ENCODE results near the gene UBE2V1. TPM values are rescaled to one million over a fixed set of nuclear protein-coding genes. Genes with fewer than 3 reads are reported as not detected.
A peak's percentile ranks its signal among the peaks of the same experiment; 100 is the strongest.
"Not testable (repeated sequence)": the region's sequence is repeated elsewhere in the genome, so short reads cannot be mapped to it uniquely, and the experiment has no call there.

Gene UBE2V1
- total RNA-seq, 1 experiment from 2014 or later, result 119 TPM

- Histone ChIP-seq H3K9me3 (ENCODE audit: low read length) (no peaks in the 10 kb centered on the region), H3K4me1 (ENCODE audit: insufficient read depth, low read length) (peaks cover 22% of the 10 kb centered on the region), H3F3A (ENCODE audit: low read length, unreplicated experiment) (no peaks in the 10 kb centered on the region), H3K27ac (ENCODE audit: low read length) (no peak overlapping the region), H3K4me2 (ENCODE audit: low read length) (no peak overlapping the region), H2AFZ (ENCODE audit: low read length) (no peak overlapping the region), H3K9ac (ENCODE audit: low read length) (no peak overlapping the region), H3K9me2 (replicated peaks; ENCODE audit: low read length) (no peaks in the 10 kb centered on the region), H3K79me2 (ENCODE audit: low read length) (peaks cover 93% of the 10 kb centered on the region), H3K36me3 (ENCODE audit: low read depth, low read length) (peaks cover 61% of the 10 kb centered on the region), H3K4me3 (ENCODE audit: low read length) (no peak overlapping the region), H3K27me3 (ENCODE audit: low read length) (no peaks in the 10 kb centered on the region), H4K20me1 (ENCODE audit: low read length) (peaks cover 6% of the 10 kb centered on the region; the same call in 1 of the 2 replicates)
- ChIA-PET POLR2A (ENCODE audit: unreplicated experiment) (no interaction called here), CTCF (interaction anchor here (0.6 kb wide), 1 partner anchor 1481 kb away, joined by 6 read pairs; no protein-coding TSS in a partner anchor)
- TF ChIP-seq EZH2 (IDR thresholded peaks at IDR 0.05; ENCODE audit: low read length, unreplicated experiment), result no peak
- no peak; the same call in 1 of the 2 replicates for TF ChIP-seq CTCF (conservative IDR thresholded peaks at IDR 0.05; ENCODE audit: low read depth, low read length)
- TF ChIP-seq EZH2phosphoT487 (IDR thresholded peaks at IDR 0.05; ENCODE audit: borderline replicate concordance, low read length), result no peak
- DNase-seq (no peak), ATAC-seq (peak; percentile 25)
- no TSS peak for BruUV-seq (replicated peaks)
- intact Hi-C loops (cut with micrococcal nuclease), result no loop called here
These were observed 25.8 kb upstream of the UBE2V1 start for GRCh38 chr20:50138479-50139393.

- Histone ChIP-seq H2AFZ (ENCODE audit: low read length) (no peak overlapping the region), H3K27me3 (ENCODE audit: low read length) (no peaks in the 10 kb centered on the region), H3K9ac (ENCODE audit: low read length) (no peak overlapping the region), H4K20me1 (ENCODE audit: low read length) (peaks cover 6% of the 10 kb centered on the region; the same call in 1 of the 2 replicates), H3K4me2 (ENCODE audit: low read length) (no peak overlapping the region), H3K4me3 (ENCODE audit: low read length) (no peak overlapping the region), H3K9me2 (replicated peaks; ENCODE audit: low read length) (no peaks in the 10 kb centered on the region), H3K79me2 (ENCODE audit: low read length) (peaks cover 93% of the 10 kb centered on the region), H3K27ac (ENCODE audit: low read length) (no peak overlapping the region), H3K9me3 (ENCODE audit: low read length) (no peaks in the 10 kb centered on the region), H3F3A (ENCODE audit: low read length, unreplicated experiment) (no peaks in the 10 kb centered on the region), H3K36me3 (ENCODE audit: low read depth, low read length) (peaks cover 62% of the 10 kb centered on the region), H3K4me1 (ENCODE audit: insufficient read depth, low read length) (peaks cover 22% of the 10 kb centered on the region)
- no TSS peak for BruUV-seq (replicated peaks)
- intact Hi-C loops (cut with micrococcal nuclease), result no loop called here
- ATAC-seq (no peak), DNase-seq (no peak)
- TF ChIP-seq CTCF (conservative IDR thresholded peaks at IDR 0.05; ENCODE audit: low read depth, low read length), result no peak
- no peak for TF ChIP-seq EZH2 (IDR thresholded peaks at IDR 0.05; ENCODE audit: low read length, unreplicated experiment)
- TF ChIP-seq EZH2phosphoT487 (IDR thresholded peaks at IDR 0.05; ENCODE audit: borderline replicate concordance, low read length), result no peak
- POLR2A ChIA-PET (ENCODE audit: unreplicated experiment), result no interaction called here
- CTCF ChIA-PET, result no interaction called here
These were observed 25.1 kb upstream of the UBE2V1 start for GRCh38 chr20:50138120-50138478.

GRCh38 chr20:50137702-50138101, 24.8 kb upstream of the UBE2V1 start:
- Histone ChIP-seq H3K36me3 (ENCODE audit: low read depth, low read length) (peaks cover 62% of the 10 kb centered on the region), H3K4me1 (ENCODE audit: insufficient read depth, low read length) (peaks cover 22% of the 10 kb centered on the region), H3K79me2 (ENCODE audit: low read length) (peaks cover 93% of the 10 kb centered on the region), H3K27ac (ENCODE audit: low read length) (peak overlapping the region; percentile 74; the same call in 1 of the 2 replicates)
- H3F3A ChIP-seq (ENCODE audit: low read length, unreplicated experiment); H3K27me3 ChIP-seq (ENCODE audit: low read length); H2AFZ ChIP-seq (ENCODE audit: low read length); ATAC-seq; BruUV-seq (replicated peaks); H3K9me3 ChIP-seq (ENCODE audit: low read length); DNase-seq; POLR2A ChIA-PET (ENCODE audit: unreplicated experiment); intact Hi-C loops (cut with micrococcal nuclease); CTCF ChIA-PET; H3K4me3 ChIP-seq (ENCODE audit: low read length); H3K9me2 ChIP-seq (replicated peaks; ENCODE audit: low read length); H4K20me1 ChIP-seq (ENCODE audit: low read length); H3K4me2 ChIP-seq (ENCODE audit: low read length); H3K9ac ChIP-seq (ENCODE audit: low read length): not testable (repeated sequence)
